K562 (cell line): ENCODE results near the gene DTNA. TPM values are rescaled to one million over a fixed set of nuclear protein-coding genes. Genes with fewer than 3 reads are reported as not detected.

Experiments
- ATAC-seq: fragments of 200-7000 bp; cut with Tn5 transposase; 3 replicates; pipeline ENCODE4 v1.9.1; 2020; ENCODE audit warnings: moderate library complexity
- BruUV-seq: library from RNA; stranded (reverse); fragments of 400-500 nt; replicated peaks from 2 replicates; lab custom pipeline; 2021; lab: Mats Ljungman, UMichigan
- CTCF ChIA-PET: fragments of 300-600 bp; formaldehyde crosslinking; extraction: SDS; loops from one replicate; lab custom pipeline; 2021; ENCODE audit warnings: low intra/inter-chr PET ratio; lab: Yijun Ruan, JAX
- POLR2A ChIA-PET: fragments of 300-600, 350-650 bp; sonication (Branson Sonifier 250); formaldehyde crosslinking; extraction: SDS; loops from one replicate; lab custom pipeline; 2021; ENCODE audit warnings: antibody characterized with exemption, inconsistent platforms; lab: Yijun Ruan, JAX
- DNase-seq, 4 experiments: peaks; one replicate each; pipeline versions ENCODE4 v3.0.0 to v3.0.0-alpha.2; 2011 to 2018; ENCODE audit warnings: low spot score in 3 of 4, mixed read lengths in 3 of 4; ENCODE audit errors: extremely low read depth in 1 of 4
- FAIRE-seq: peaks from 2 replicates; lab custom pipeline; 2011; peaks lifted over from hg19 to GRCh38; lab: Jason Lieb, UNC
- H2AFZ ChIP-seq: 2 replicates; pipeline ENCODE4 v1.6.0; 2011; ENCODE audit warnings: low read depth, low read length, control low read depth, inconsistent platforms
- H3K27ac ChIP-seq: fragments of 200-600 bp; 3 replicates; pipeline ENCODE4 v1.8.0; 2011; ENCODE audit warnings: low read depth, mild to moderate bottlenecking, control low read depth, inconsistent platforms, low read length, moderate library complexity, mixed read lengths; ENCODE audit errors: extremely low read depth
- H3K27me3 ChIP-seq, 2 experiments: fragments of 300-600 bp in 1 of 2; 2 replicates in 1 of 2; 3 replicates in 1 of 2; pipeline versions ENCODE4 v1.6.0 to v1.8.0; 2011; ENCODE audit warnings: inconsistent platforms in 2 of 2, low read length in 2 of 2, mild to moderate bottlenecking in 1 of 2, mixed read lengths in 1 of 2, moderate library complexity in 1 of 2; ENCODE audit not compliant: control insufficient read depth in 2 of 2, insufficient read depth in 2 of 2
- H3K36me3 ChIP-seq: fragments of 300-600 bp; 3 replicates; pipeline ENCODE4 v1.8.0; 2011; ENCODE audit warnings: mild to moderate bottlenecking, low read length, inconsistent platforms; ENCODE audit not compliant: control insufficient read depth, insufficient read depth
- H3K4me1 ChIP-seq, 2 experiments: fragments of 200-600 bp in 1 of 2; replicated peaks in 1 of 2; 2 replicates in 1 of 2; 3 replicates in 1 of 2; pipeline versions ENCODE4 v1.5.1 to v1.8.0; 2011; ENCODE audit warnings: inconsistent platforms in 2 of 2, low read length in 2 of 2, mild to moderate bottlenecking in 1 of 2, mixed read lengths in 1 of 2, moderate library complexity in 1 of 2; ENCODE audit not compliant: control insufficient read depth in 2 of 2, insufficient read depth in 2 of 2
- H3K4me2 ChIP-seq: 2 replicates; pipeline ENCODE4 v1.6.1; 2011; ENCODE audit warnings: low read length, control low read depth, inconsistent platforms, mixed read lengths; ENCODE audit not compliant: insufficient read depth
- H3K4me3 ChIP-seq: fragments of 200-600 bp; sonication (generic), shearing (Covaris generic); 2 replicates; pipeline ENCODE4 v1.5.1; 2016; ENCODE audit warnings: control low read depth, inconsistent platforms
- H3K79me2 ChIP-seq: fragments of 200-600 bp; 3 replicates; pipeline ENCODE4 v1.8.0; 2011; ENCODE audit warnings: low read length, inconsistent platforms; ENCODE audit not compliant: control insufficient read depth, insufficient read depth
- H3K9ac ChIP-seq, 2 experiments: 2 replicates each; pipeline versions ENCODE4 v1.6.0 to v1.6.1; 2011; ENCODE audit warnings: low read depth in 2 of 2, low read length in 2 of 2, control low read depth in 1 of 2, inconsistent platforms in 1 of 2, mild to moderate bottlenecking in 1 of 2, mixed read lengths in 1 of 2; ENCODE audit not compliant: insufficient read depth in 1 of 2
- H3K9me1 ChIP-seq: one replicate; pipeline ENCODE4 v1.6.0; 2011; ENCODE audit warnings: inconsistent platforms, mild to moderate bottlenecking, low read length, moderate library complexity; ENCODE audit not compliant: control insufficient read depth, insufficient read depth
- H3K9me3 ChIP-seq: replicated peaks from 2 replicates; pipeline ENCODE4 v1.5.1; 2011; ENCODE audit warnings: low read depth, low read length, inconsistent platforms; ENCODE audit not compliant: control insufficient read depth, insufficient read depth
- H4K20me1 ChIP-seq: replicated peaks from 2 replicates; pipeline ENCODE4 v1.6.1; 2011; ENCODE audit warnings: low read length, inconsistent platforms, mixed read lengths; ENCODE audit not compliant: control insufficient read depth, insufficient read depth
- CHD4 ChIP-seq: fragments of 200-600 bp; sonication (generic); IDR thresholded peaks from 3 replicates; pipeline ENCODE4 v1.6.1; 2012; ENCODE audit warnings: low read depth, mild to moderate bottlenecking, mixed read lengths, low read length, inconsistent platforms; ENCODE audit not compliant: insufficient read depth, insufficient replicate concordance, poor library complexity, severe bottlenecking
- CSDE1 ChIP-seq, 2 experiments: fragments of 450-650 bp; IDR thresholded peaks; 2 replicates each; pipeline ENCODE4 v1.6.1; 2016; ENCODE audit warnings: mild to moderate bottlenecking in 1 of 2
- CTCFL ChIP-seq: IDR thresholded peaks from 2 replicates; pipeline ENCODE4 v1.6.1; 2011; ENCODE audit warnings: borderline replicate concordance, low read depth, mild to moderate bottlenecking, moderate library complexity, low read length; ENCODE audit not compliant: insufficient read depth, poor library complexity, severe bottlenecking
- ETV1 ChIP-seq: fragments of 450-650 bp; conservative IDR thresholded peaks from 2 replicates; pipeline ENCODE4 v1.6.1; 2016; ENCODE audit warnings: missing genetic modification characterization, control low read depth, low read depth, missing compliant biosample characterization
- HDAC1 ChIP-seq, 2 experiments: fragments of 450-650 bp; IDR thresholded peaks; 2 replicates each; pipeline ENCODE4 v1.6.1; 2016 to 2017; ENCODE audit warnings: inconsistent platforms in 1 of 2, mild to moderate bottlenecking in 1 of 2, moderate library complexity in 1 of 2
- HMG20B ChIP-seq: fragments of 250-450 bp; sonication (Bioruptor Pico); IDR thresholded peaks from 2 replicates; pipeline ENCODE4 v1.5.0; 2021; ENCODE audit warnings: mild to moderate bottlenecking
- IFI16 ChIP-seq: fragments of 250-450 bp; sonication (Bioruptor Pico); IDR thresholded peaks from 2 replicates; pipeline ENCODE4 v2.1.2; 2022; ENCODE audit warnings: mild to moderate bottlenecking, inconsistent platforms
- RUNX1 ChIP-seq: sonication (generic); IDR thresholded peaks from 2 replicates; pipeline ENCODE4 v1.6.1; 2016; ENCODE audit warnings: antibody characterized with exemption, low read depth
- SRF ChIP-seq, 2 experiments: fragments of 250-450, 450-650 bp in 1 of 2; sonication (Bioruptor Pico) in 1 of 2; sonication (generic) in 1 of 2; formaldehyde crosslinking; IDR thresholded peaks; 2 replicates each; pipeline versions ENCODE4 v1.5.0 to v1.5.1; 2020 to 2022; ENCODE audit warnings: mild to moderate bottlenecking in 1 of 2, missing genetic modification reagents in 1 of 2
- ZNF146 ChIP-seq: IDR thresholded peaks from one replicate; pipeline ENCODE4 v1.6.1; 2018; ENCODE audit warnings: missing compliant biosample characterization; ENCODE audit not compliant: unreplicated experiment
- ZNF518B ChIP-seq: fragments of 250-450 bp; sonication (Bioruptor Pico); IDR thresholded peaks from 2 replicates; pipeline ENCODE4 v1.5.0; 2021; ENCODE audit warnings: mild to moderate bottlenecking, moderate library complexity
- ZNF668 ChIP-seq: fragments of 250-450 bp; sonication (Bioruptor Pico); IDR thresholded peaks from 2 replicates; pipeline ENCODE4 v1.8.0; 2022; ENCODE audit warnings: mild to moderate bottlenecking, inconsistent platforms
- WGBS: fragments of 100-300 bp; shearing (Covaris generic); methylation state at CpG from one replicate; pipeline ENCODE4 v1.1.6; 2016; ENCODE audit warnings: low coverage, mixed read lengths; ENCODE audit not compliant: insufficient coverage; ENCODE audit errors: missing lambda C conversion rate; 5-methylcytosine and 5-hydroxymethylcytosine counted together
- in situ Hi-C: fragments of 300-500 bp; cut with MboI; formaldehyde crosslinking; loops from 4 replicates; pipeline ENCODE4 v1.15.0; 2018; ENCODE audit warnings: inconsistent platforms, mixed read lengths
- intact Hi-C: fragments of 100-400 bp; cut with micrococcal nuclease; formaldehyde crosslinking; loops from 2 replicates; pipeline ENCODE4 v1.14.2; 2022
- polyA plus RNA-seq, 8 experiments: library from polyadenylated mRNA; depleted of rRNA in 4 of 8; stranded (reverse) in 5 of 8; unstranded in 3 of 8; fragments of >200 nt; fragmentation: Nextera tagmentation in 2 of 8; fragmentation: Illumina TruSeq in 1 of 8; extraction: Ambion mirVana in 2 of 8; extraction: Trizol in 1 of 8; gene quantifications; 2 replicates each; pipeline versions ENCODE4 v1.2.1 to v1.2.3, GENCODE V29; 2011 to 2014; ENCODE audit warnings: inconsistent platforms in 1 of 8, missing spikeins in 1 of 8
- total RNA-seq, 7 experiments: library from RNA; depleted of rRNA in 6 of 7; stranded (reverse); fragments of >200 nt in 6 of 7; fragmentation: Illumina TruSeq in 2 of 7; extraction: Trizol in 2 of 7; gene quantifications; 2 replicates each; pipeline versions ENCODE4 v1.2.1 to v1.2.3, GENCODE V29; 2011 to 2021; ENCODE audit warnings: low replicate concordance in 1 of 7

The DTNA gene
- total and polyA plus RNA-seq, 9 of the 15 experiments (the other 6 are each of a cell fraction or from before 2014, with no cell fraction given): 0.07 to 2.4 (median 0.22) TPM; not detected in 2

GRCh38 chr18:34723143-34723542 lies 13.0 kb downstream of the DTNA start:
- WGBS: 1% methylated on average over 3 of the region's 3 CpGs
- BruUV-seq: no TSS peak
- Histone ChIP-seq H4K20me1 (no peaks in the 10 kb centered on the region), H2AFZ (no peak overlapping the region), H3K4me2 (no peak overlapping the region), H3K9me1 (no peaks in the 10 kb centered on the region), H3K9ac (no peak overlapping the region), H3K27ac (no peak overlapping the region), H3K4me3 (no peak overlapping the region), H3K79me2 (no peaks in the 10 kb centered on the region), H3K9me3 (no peaks in the 10 kb centered on the region; the same call in 1 of the 2 replicates), H3K36me3 (no peaks in the 10 kb centered on the region)
- FAIRE-seq (no peak), ATAC-seq (no peak), DNase-seq (no peak)
- ChIA-PET POLR2A (no interaction called here), CTCF (no interaction called here)
- intact Hi-C loops: loop anchor here (10.0 kb wide), 1 partner anchor 62 kb away; no protein-coding TSS in a partner anchor
- in situ Hi-C loops: no loop called here
- TF ChIP-seq IFI16 (CRISPR knock-in tag) (no peak), ZNF668 (CRISPR knock-in tag) (no peak), ETV1 (tag) (no peak), CTCFL (no peak), HDAC1 (IDR thresholded peaks at IDR 0.05) (no peak), ZNF518B (CRISPR knock-in tag) (no peak), HMG20B (CRISPR knock-in tag) (no peak), ZNF146 (CRISPR knock-in tag) (no peak), SRF (CRISPR knock-in tag; IDR thresholded peaks at IDR 0.05) (no peak), RUNX1 (no peak), CHD4 (no peak), CSDE1 (IDR thresholded peaks at IDR 0.05) (no peak)
- TF ChIP-seq, all 486 proteins: peak for 0
- Histone ChIP-seq H3K4me1 (no peaks in the 10 kb centered on the region), H3K27me3 (no peaks in the 10 kb centered on the region)
